Measurements from ENCODE around the gene OSTN.
"Not testable (repeated sequence)": the region's sequence is repeated elsewhere in the genome, so short reads cannot be mapped to it uniquely, and the experiment has no call there.

OSTN gene

DNA sequence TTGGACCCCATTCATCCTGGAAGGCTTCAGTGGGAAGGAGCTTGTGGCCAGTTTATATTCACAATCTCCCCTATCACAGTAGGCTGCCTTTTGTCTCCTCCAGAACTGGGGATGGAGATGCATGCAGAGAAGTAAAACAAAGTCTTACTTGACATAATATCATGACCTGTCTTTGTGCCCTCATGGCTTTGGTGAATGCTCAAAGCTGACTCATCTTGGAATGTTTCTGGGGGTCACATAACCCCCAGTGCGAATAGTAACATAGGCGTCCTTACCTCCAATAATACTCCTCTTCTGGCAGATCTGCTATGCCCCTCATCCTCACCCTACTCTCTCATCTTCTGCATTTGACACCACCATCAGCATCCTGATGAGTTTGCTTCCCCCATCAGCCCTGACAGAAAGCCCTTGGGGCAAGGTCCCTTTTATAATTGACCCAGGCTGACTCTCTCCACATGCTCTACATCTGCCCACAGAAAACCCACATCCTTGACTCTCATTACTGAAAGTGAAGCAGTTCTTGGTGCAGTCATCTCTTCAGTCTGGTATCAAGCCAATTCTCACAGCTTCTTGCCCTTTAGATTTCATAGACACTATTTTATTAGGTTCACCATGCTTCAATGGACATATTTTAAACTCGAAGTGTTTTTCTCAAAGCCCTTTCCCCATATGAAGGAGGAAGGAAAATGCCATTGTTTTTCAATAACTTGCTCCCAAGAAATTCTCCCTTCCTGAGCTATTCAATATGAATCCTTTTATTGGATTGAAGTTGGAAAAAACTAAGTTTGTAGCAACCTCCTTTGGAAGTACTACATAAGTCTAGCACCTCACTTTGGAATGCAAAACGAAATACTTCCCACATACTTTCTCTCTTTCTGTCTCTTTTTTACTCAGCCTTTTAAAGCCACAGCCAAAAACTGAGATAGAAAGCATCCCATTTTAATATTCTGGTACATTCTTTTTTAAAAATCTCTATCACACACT is 36.6 kb downstream of the OSTN start:
- DNase-seq (ENCODE audit: low spot score) = no peak

DNA sequence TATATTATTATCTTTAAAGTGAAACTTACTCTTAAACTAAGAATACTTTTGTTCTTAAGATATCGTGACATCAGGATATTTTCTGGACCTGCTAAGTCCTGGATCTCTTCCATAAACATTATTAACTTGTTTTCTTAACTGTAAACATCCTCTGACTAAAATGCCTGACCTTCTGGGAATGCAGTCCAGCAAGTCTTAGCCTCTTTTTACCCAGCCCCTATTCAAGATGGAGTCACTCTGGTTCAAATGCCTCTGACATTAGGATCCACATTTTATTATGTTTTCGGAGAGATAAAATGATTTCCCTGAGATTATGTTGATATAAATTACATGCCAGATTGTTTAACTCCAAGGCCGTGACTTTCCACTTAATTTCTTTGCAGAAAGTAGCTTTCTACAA is 37.6 kb downstream of the OSTN start:
- DNase-seq (ENCODE audit: low spot score) = no peak

- no peak for DNase-seq (ENCODE audit: low spot score)
Observed at GRCh38 chr3:191237047-191237882, 38.2 kb downstream of the OSTN start.

DNA sequence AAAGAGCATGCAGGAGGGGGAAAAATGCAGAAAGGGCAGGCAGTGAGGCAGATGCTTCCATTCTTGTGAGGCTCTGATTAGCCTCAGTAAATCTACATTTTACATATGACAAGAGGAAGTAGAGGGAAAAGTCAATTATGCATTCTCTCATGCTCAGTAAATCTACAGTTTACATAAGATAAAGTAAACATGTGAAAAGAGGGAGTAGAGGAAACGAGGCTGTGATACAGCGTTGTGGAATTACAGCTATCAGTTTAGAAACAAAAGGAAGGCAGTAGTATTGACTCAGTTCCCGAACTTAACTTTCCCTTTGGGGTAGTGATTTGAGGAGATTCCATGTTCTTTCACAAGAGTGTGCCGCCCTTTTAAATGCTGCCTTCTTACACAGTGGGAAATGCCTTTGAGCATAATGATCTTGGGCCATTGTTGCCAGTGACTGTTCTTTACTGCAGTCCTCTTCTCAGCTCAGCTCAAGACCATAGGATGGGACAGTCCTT is 39.3 kb downstream of the OSTN start:
- no peak for DNase-seq (ENCODE audit: low spot score)

- DNase-seq (ENCODE audit: low spot score) = no peak
Observed at GRCh38 chr3:191239407-191240031, 40.5 kb downstream of the OSTN start.

DNA sequence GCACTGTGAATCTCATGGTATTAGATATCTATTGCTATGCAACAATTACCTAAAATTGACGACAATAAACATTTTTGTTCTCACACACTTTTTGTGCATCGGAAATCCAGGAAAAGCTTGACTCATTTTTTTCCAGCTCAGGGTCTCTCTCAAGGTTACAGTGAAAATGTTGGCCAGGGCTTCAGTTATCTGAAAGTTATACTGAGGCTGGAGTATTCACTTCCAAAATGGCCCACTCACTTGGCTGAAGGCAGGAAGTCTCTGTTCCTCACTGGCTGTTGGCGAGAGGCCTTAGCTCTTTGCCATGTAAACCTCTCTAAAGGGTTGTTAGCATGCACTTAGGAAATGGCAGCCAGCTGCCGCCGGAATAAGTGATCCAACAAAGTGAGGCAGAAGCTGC is 41.4 kb downstream of the OSTN start:
- no peak for DNase-seq (ENCODE audit: low spot score)

- peak; percentile 29 for DNase-seq (ENCODE audit: low spot score)
Observed at GRCh38 chr3:191244242-191244867, 45.3 kb downstream of the OSTN start.

DNA sequence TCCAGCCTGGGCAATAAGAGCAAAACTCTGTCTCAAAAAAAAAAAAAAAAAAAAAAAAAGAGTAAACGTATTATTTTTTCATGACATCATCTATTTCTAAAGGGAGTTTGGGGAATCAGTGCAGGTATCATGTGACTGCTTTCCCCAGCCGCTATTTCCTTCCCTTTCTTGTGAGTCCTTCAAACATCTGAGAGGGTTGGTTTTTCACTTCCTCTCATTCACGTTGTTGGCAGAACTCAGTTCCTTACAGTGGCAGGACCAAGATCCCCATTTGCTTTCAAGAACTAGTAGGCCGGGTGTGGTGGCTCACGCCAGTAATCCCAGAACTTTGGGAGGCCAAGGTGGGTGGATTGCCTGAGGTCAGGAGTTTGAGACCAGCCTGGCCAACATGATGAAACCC is 47.0 kb downstream of the OSTN start:
- DNase-seq (ENCODE audit: low spot score) = not testable (repeated sequence)

GRCh38 chr3:191246630-191247029 is 47.6 kb downstream of the OSTN start:
- no peak for DNase-seq (ENCODE audit: low spot score)

- no peak for DNase-seq (ENCODE audit: low spot score)
Observed at GRCh38 chr3:191253089-191253799, 54.2 kb downstream of the OSTN start.

DNA sequence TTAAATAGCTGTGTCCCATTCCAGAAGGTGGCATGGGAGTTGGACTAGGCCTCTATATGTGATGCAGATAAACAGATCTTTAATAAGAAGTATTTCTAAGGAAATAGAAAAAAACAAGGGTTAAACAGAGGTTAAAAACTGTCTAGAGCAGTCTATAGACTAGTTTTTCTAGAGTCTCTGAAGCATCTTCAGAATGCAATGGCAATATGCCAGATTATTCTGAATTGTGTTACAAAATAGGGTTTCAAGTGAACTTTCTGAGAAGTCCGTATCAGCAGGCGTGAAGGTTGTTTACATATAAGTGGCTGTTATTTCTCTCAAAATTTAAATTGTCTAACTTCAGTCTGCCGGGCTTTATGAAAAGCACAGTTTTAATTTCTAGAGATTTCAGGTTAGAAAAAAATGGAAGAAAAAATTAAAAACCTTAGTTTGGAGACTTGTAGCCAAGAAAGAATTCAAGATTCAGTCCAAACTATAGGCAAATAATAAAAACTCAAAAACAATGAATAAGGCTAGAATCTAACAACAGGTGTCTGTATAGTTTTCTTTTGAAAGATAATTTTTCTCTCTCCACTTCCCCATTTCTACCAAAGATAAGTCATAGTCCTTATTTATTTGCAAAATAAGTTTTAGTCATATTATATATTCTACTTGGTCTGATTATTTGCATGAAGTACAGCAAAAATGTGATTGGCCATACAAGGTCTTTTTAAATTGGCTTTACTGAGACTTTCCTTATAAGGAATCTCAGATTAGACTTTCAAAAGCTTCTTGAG is 55.2 kb downstream of the OSTN start:
- DNase-seq (ENCODE audit: low spot score) = no peak

DNA sequence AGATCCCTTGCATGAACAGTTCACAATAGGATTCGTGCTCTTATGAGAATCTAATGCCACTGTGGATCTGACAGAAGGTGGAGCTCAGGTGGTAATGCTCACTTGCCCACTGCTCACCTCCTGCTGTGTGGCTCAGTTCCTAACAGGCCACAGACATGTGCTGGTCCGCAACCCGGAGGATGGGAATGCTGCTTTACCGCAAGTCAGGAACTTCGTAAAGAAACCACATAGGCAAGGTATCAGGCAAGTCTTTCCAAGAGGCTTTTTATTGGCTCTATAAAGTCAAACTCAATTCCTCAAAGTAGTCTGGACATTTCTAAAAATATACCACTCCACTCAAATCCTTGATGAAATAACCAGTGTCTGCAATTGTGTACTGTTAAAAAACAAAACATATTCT is 56.1 kb downstream of the OSTN start:
- DNase-seq (ENCODE audit: low spot score) = no peak

DNA sequence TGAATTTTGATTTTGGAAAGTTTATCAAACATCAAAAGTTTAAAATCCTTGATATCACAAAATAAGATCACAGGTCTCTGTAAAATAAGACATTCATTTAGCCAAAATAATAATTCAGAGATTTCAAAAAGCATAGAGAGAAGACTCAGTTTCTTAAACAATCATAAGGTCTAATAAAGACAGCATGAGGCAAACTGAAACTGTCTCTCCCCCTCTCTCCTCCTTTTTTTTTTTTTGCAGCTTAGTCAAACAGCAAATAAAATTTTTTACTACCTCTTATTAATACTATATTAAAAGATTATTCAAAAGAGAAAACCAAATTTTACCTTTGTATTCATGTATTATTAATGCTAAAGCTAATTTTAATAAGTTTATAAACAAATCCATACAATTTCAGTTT is 57.4 kb downstream of the OSTN start:
- no peak for DNase-seq (ENCODE audit: low spot score)

GRCh38 chr3:191257286-191257685 is 58.2 kb downstream of the OSTN start:
- DNase-seq (ENCODE audit: low spot score) = no peak

GRCh38 chr3:191259486-191259885 is 60.4 kb downstream of the OSTN start:
- DNase-seq (ENCODE audit: low spot score) = no peak

GRCh38 chr3:191260431-191261303 is 61.6 kb downstream of the OSTN start:
- no peak for DNase-seq (ENCODE audit: low spot score)

GRCh38 chr3:191261304-191261638 is 62.2 kb downstream of the OSTN start:
- DNase-seq (ENCODE audit: low spot score) = no peak

DNA sequence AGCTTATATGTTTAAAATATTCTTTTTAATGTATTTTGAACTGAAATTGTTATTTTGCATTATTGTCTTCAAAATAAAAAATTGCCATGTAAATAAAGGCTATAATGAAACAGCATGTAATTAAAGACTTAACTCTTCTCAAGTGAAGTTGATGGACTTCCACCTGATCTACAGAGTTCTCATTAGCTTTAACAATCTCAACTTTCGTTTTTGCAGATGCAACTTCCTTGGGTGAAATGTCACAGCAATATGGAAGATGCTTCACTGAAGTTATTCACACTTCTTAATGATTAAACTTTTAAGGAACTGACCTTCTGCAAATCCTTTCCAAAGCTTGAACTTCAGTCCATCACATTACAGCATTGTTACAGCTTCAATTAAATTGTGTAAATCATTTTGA is 63.6 kb downstream of the OSTN start:
- DNase-seq (ENCODE audit: low spot score) = no peak

GRCh38 chr3:191263365-191263764 is 64.3 kb downstream of the OSTN start:
- no peak for DNase-seq (ENCODE audit: low spot score)

DNA sequence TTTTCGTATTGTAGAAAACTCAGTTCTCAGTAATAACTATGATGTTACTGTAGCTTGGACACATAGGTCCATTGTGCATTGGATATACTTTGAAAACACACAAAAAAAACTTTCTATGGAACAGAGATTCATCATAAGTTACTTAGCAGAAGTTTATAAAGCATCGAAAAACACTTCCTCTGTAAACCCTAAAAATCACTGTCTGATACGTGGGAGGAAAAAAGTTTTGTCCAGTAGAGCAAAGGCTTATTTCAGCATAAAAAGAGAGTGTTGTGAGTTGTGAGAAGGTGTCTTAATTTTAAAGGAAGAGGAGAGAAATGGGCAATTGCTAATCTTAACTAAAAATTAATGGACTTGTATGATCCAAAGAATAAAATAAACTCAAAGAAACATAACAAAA is 64.8 kb downstream of the OSTN start:
- no peak for DNase-seq (ENCODE audit: low spot score)
